WTC11 (cell line): ENCODE results near the gene ZNF467. TPM values are rescaled to one million over a fixed set of nuclear protein-coding genes. Genes with fewer than 3 reads are reported as not detected.

Experiments
- total RNA-seq: library from RNA; stranded (reverse); gene quantifications from 3 replicates; pipeline ENCODE4 v1.2.3, GENCODE V29; 2021

ZNF467 gene
- total RNA-seq, 1 experiment from 2014 or later: 0.70 TPM

Other genes starting within 250 kb of the ZNF467 start
- gene ZNF862, start 64.8 kb upstream of the ZNF467 start, total RNA-seq: 3.6 to 6.3 TPM (median 5.8 TPM) in 3 replicates
- 22.7 to 26.2 TPM (median 24.8 TPM) in 3 replicates for gene ATP6V0E2, start 100.4 kb upstream of the ZNF467 start, total RNA-seq